Prostate gland (tissue), 2 donors: ENCODE measurements around the gene ABCA2. TPM values are rescaled to one million over a fixed set of nuclear protein-coding genes. Genes with fewer than 3 reads are reported as not detected.

Experiments used
- DNase-seq: peaks from one replicate; pipeline ENCODE4 v3.0.0-alpha.2; 2019; ENCODE audit warnings: low spot score
- H3K27ac ChIP-seq, 2 donors: fragments of 200-600 bp; sonication (generic); 2 replicates each; pipeline ENCODE4 v1.5.1; 2017 to 2019
- H3K27me3 ChIP-seq: fragments of 200-600 bp; sonication (generic); replicated peaks from 2 replicates; pipeline ENCODE4 v1.5.1; 2019; ENCODE audit not compliant: insufficient read depth
- H3K36me3 ChIP-seq, 2 donors: fragments of 200-600 bp; sonication (generic); 1 replicate in 1 of 2; 2 replicates in 1 of 2; pipeline versions ENCODE4 v1.5.1 to v1.8.1; 2017 to 2019
- H3K4me1 ChIP-seq: fragments of 200-600 bp; sonication (generic); replicated peaks from 2 replicates; pipeline ENCODE4 v1.5.1; 2019
- H3K4me3 ChIP-seq, 2 donors: fragments of 200-600 bp; sonication (generic); 2 replicates each; pipeline ENCODE4 v1.5.1; 2017 to 2019
- H3K9me3 ChIP-seq: fragments of 200-600 bp; sonication (generic); 2 replicates; pipeline ENCODE4 v1.5.1; 2017
- CTCF ChIP-seq, 4 experiments: fragments of 200-600 bp in 2 of 4; fragments of 450-650 bp in 2 of 4; sonication (generic) in 2 of 4; IDR thresholded peaks; 1 replicate in 3 of 4; 2 replicates in 1 of 4; pipeline ENCODE4 v1.5.1; 2016 to 2019; ENCODE audit warnings: antibody characterized with exemption in 4 of 4, mild to moderate bottlenecking in 2 of 4, moderate library complexity in 2 of 4
- POLR2A ChIP-seq: fragments of 450-650 bp; IDR thresholded peaks from one replicate; pipeline ENCODE4 v1.6.1; 2016; ENCODE audit warnings: antibody characterized with exemption, mild to moderate bottlenecking
- POLR2AphosphoS5 ChIP-seq: sonication (generic); formaldehyde crosslinking; IDR thresholded peaks from one replicate; pipeline ENCODE4 v1.6.1; 2017; ENCODE audit warnings: antibody characterized with exemption
- WGBS: methylation state at CpG from one replicate; pipeline ENCODE4 v1.1.5; 2018; 5-methylcytosine and 5-hydroxymethylcytosine counted together
- intact Hi-C: fragments of 100-400 bp; cut with DNase I; formaldehyde crosslinking; loops from one replicate; pipeline ENCODE4 v1.14.2; 2022
- total RNA-seq, 2 donors: library from RNA; depleted of rRNA; stranded (reverse); fragments of >200 nt; gene quantifications; one replicate each; pipeline ENCODE4 v1.1.0, GENCODE V29; 2016

ABCA2 gene
- total RNA-seq, 2 donors from 2014 or later: 27.4 to 79.1 TPM

GRCh38 chr9:136957461-136957860 lies 70.6 kb downstream of the ABCA2 start:
- H3K27ac ChIP-seq: no peak overlapping the region
- H3K9me3 ChIP-seq: no peaks in the 10 kb centered on the region
- no peaks in the 10 kb centered on the region for H3K27me3 ChIP-seq
- H3K4me3 ChIP-seq: no peak overlapping the region
- WGBS: 94% methylated on average over 1 of the region's 1 CpG
- no peaks in the 10 kb centered on the region for H3K36me3 ChIP-seq
- TF ChIP-seq POLR2A: no peak
- TF ChIP-seq POLR2AphosphoS5: no peak
- no peak for TF ChIP-seq CTCF (IDR thresholded peaks at IDR 0.05)
- peaks cover 9% of the 10 kb centered on the region for H3K4me1 ChIP-seq
- intact Hi-C loops: no loop called here
- no peak for DNase-seq

Other genes with a start within 250 kb of the ABCA2 start
- 100 to 1,000 TPM; 181 to 335 TPM for gene TMEM141, start 236.9 kb downstream of the ABCA2 start, total RNA-seq
- gene CCDC183, start 231.9 kb downstream of the ABCA2 start, total RNA-seq: 10 to 100 TPM in 1 of 2 donors, 1 to 10 TPM in 1; 9.5 to 45.0 TPM
- 100 to 1,000 TPM in 1 of 2 donors, 10 to 100 TPM in 1; 76.6 to 124 TPM for gene RABL6, start 220.3 kb downstream of the ABCA2 start, total RNA-seq
- gene AJM1, start 185.8 kb downstream of the ABCA2 start, total RNA-seq: 10 to 100 TPM in 1 of 2 donors, 1 to 10 TPM in 1; 3.6 to 10.1 TPM
- 100 to 1,000 TPM; 139 to 212 TPM for gene PHPT1, start 178.8 kb downstream of the ABCA2 start, total RNA-seq
- 10 to 100 TPM in 1 of 2 donors, 1 to 10 TPM in 1; 5.2 to 17.7 TPM for gene MAMDC4, start 175.9 kb downstream of the ABCA2 start, total RNA-seq
- gene EDF1, start 161.9 kb downstream of the ABCA2 start, total RNA-seq: 100 to 1,000 TPM; 399 to 528 TPM
- 10 to 100 TPM; 23.6 to 24.2 TPM for gene TRAF2, start 141.7 kb downstream of the ABCA2 start, total RNA-seq
- 100 to 1,000 TPM; 199 to 304 TPM for gene FBXW5, start 83.5 kb downstream of the ABCA2 start, total RNA-seq
- not detected for gene C8G, start 83.0 kb downstream of the ABCA2 start, total RNA-seq
- gene LCN12, start 76.0 kb downstream of the ABCA2 start, total RNA-seq: 10 to 100 TPM in 1 of 2 donors, 1 to 10 TPM in 1; 4.1 to 13.7 TPM
- 1,000 to 10,000 TPM in 1 of 2 donors, 10 to 100 TPM in 1; 59.4 to 5,242 TPM for gene PTGDS, start 50.7 kb downstream of the ABCA2 start, total RNA-seq
- gene LCNL1, start 45.2 kb downstream of the ABCA2 start, total RNA-seq: 10 to 100 TPM in 1 of 2 donors, under 1 TPM in 1; 0.41 to 22.5 TPM
- gene PAXX, start 35.8 kb downstream of the ABCA2 start, total RNA-seq: 10 to 100 TPM; 61.6 to 71.8 TPM
- gene CLIC3, start 31.7 kb downstream of the ABCA2 start, total RNA-seq: 1 to 10 TPM; 4.2 to 6.7 TPM
- gene FUT7, start 3.9 kb upstream of the ABCA2 start, total RNA-seq: under 1 TPM in 1 of 2 donors, not detected in 1; 0.57 TPM
- gene NPDC1, start 17.9 kb upstream of the ABCA2 start, total RNA-seq: 100 to 1,000 TPM; 384 to 427 TPM
- gene ENTPD2, start 25.8 kb upstream of the ABCA2 start, total RNA-seq: 10 to 100 TPM in 1 of 2 donors, 1 to 10 TPM in 1; 9.8 to 10.9 TPM
- 10 to 100 TPM in 1 of 2 donors, 1 to 10 TPM in 1; 7.2 to 17.2 TPM for gene SAPCD2, start 42.3 kb upstream of the ABCA2 start, total RNA-seq
- 10 to 100 TPM in 1 of 2 donors, 1 to 10 TPM in 1; 8.2 to 19.9 TPM for gene UAP1L1, start 49.3 kb upstream of the ABCA2 start, total RNA-seq
- 100 to 1,000 TPM in 1 of 2 donors, 10 to 100 TPM in 1; 67.4 to 107 TPM for gene MAN1B1, start 58.7 kb upstream of the ABCA2 start, total RNA-seq
- 100 to 1,000 TPM; 147 to 235 TPM for gene DPP7, start 86.5 kb upstream of the ABCA2 start, total RNA-seq
- gene GRIN1, start 110.9 kb upstream of the ABCA2 start, total RNA-seq: 1 to 10 TPM in 1 of 2 donors, under 1 TPM in 1; 0.59 to 1.8 TPM
- gene LRRC26, start 141.8 kb upstream of the ABCA2 start, total RNA-seq: 100 to 1,000 TPM; 183 to 582 TPM
- 1 to 10 TPM in 1 of 2 donors, not detected in 1; 3.1 TPM for gene TMEM210, start 143.8 kb upstream of the ABCA2 start, total RNA-seq
- 10 to 100 TPM; 32.5 to 64.5 TPM for gene ANAPC2, start 160.3 kb upstream of the ABCA2 start, total RNA-seq
- 100 to 1,000 TPM; 114 to 124 TPM for gene SSNA1, start 160.4 kb upstream of the ABCA2 start, total RNA-seq
- 10 to 100 TPM; 26.1 to 30.4 TPM for gene TPRN, start 172.5 kb upstream of the ABCA2 start, total RNA-seq
- 10 to 100 TPM; 35.3 to 47.8 TPM for gene TMEM203, start 177.4 kb upstream of the ABCA2 start, total RNA-seq
- gene NDOR1, start 177.5 kb upstream of the ABCA2 start, total RNA-seq: 10 to 100 TPM; 18.5 to 31.9 TPM
- 1 to 10 TPM; 3.8 to 6.2 TPM for gene RNF208, start 194.0 kb upstream of the ABCA2 start, total RNA-seq
- 1 to 10 TPM; 2.7 to 4.9 TPM for gene CYSRT1, start 196.9 kb upstream of the ABCA2 start, total RNA-seq
- not detected for gene RNF224, start 199.3 kb upstream of the ABCA2 start, total RNA-seq
- under 1 TPM in 1 of 2 donors, not detected in 1; 0.57 TPM for gene SLC34A3, start 202.7 kb upstream of the ABCA2 start, total RNA-seq
- gene TUBB4B, start 213.1 kb upstream of the ABCA2 start, total RNA-seq: 100 to 1,000 TPM; 279 to 484 TPM
- 1 to 10 TPM in 1 of 2 donors, not detected in 1; 4.2 TPM for gene STPG3, start 223.0 kb upstream of the ABCA2 start, total RNA-seq
- 10 to 100 TPM; 44.9 to 82.1 TPM for gene NELFB, start 227.1 kb upstream of the ABCA2 start, total RNA-seq
- 1 to 10 TPM; 1.6 to 7.3 TPM for gene TOR4A, start 249.5 kb upstream of the ABCA2 start, total RNA-seq